Keratinocyte (primary cell): Measurements from ENCODE around the gene WDR41. TPM values are rescaled to one million over a fixed set of nuclear protein-coding genes. Genes with fewer than 3 reads are reported as not detected.

ENCODE experiments used
- DNase-seq: peaks from one replicate; pipeline ENCODE4 v3.0.0-alpha.2; 2011; ENCODE audit warnings: low read depth, missing footprints, low spot score
- FAIRE-seq: peaks from 2 replicates; lab custom pipeline; 2011; peaks lifted over from hg19 to GRCh38; lab: Jason Lieb, UNC
- H2AFZ ChIP-seq: 2 replicates; pipeline ENCODE4 v1.6.0; 2012; ENCODE audit warnings: low read length, control low read depth, inconsistent platforms; ENCODE audit not compliant: control insufficient read depth
- H3K27ac ChIP-seq: 2 replicates; pipeline ENCODE4 v1.5.1; 2011; ENCODE audit warnings: low read length; ENCODE audit not compliant: control insufficient read depth, insufficient read depth
- H3K27me3 ChIP-seq: 3 replicates; pipeline ENCODE4 v1.6.0; 2011; ENCODE audit warnings: low read length; ENCODE audit not compliant: control insufficient read depth, insufficient read depth; ENCODE audit errors: extremely low read depth
- H3K36me3 ChIP-seq, 2 experiments: 2 replicates in 1 of 2; 3 replicates in 1 of 2; pipeline ENCODE4 v1.5.1; 2011; ENCODE audit warnings: low read length in 2 of 2, mild to moderate bottlenecking in 1 of 2; ENCODE audit not compliant: control insufficient read depth in 2 of 2, insufficient read depth in 2 of 2; ENCODE audit errors: extremely low read depth in 1 of 2
- H3K4me1 ChIP-seq: 3 replicates; pipeline ENCODE4 v1.5.1; 2011; ENCODE audit warnings: low read length; ENCODE audit not compliant: control insufficient read depth, insufficient read depth; ENCODE audit errors: extremely low read depth
- H3K4me2 ChIP-seq: 3 replicates; pipeline ENCODE4 v1.6.0; 2011; ENCODE audit warnings: low read depth, low read length; ENCODE audit not compliant: control insufficient read depth, insufficient read depth; ENCODE audit errors: extremely low read depth
- H3K4me3 ChIP-seq, 3 experiments: fragments of 200-600 bp in 1 of 3; sonication (generic) in 1 of 3; 2 replicates in 2 of 3; 3 replicates in 1 of 3; pipeline ENCODE4 v1.5.1; 2011 to 2016; ENCODE audit warnings: low read length in 3 of 3, mild to moderate bottlenecking in 3 of 3, control low read depth in 2 of 3, inconsistent platforms in 1 of 3, low read depth in 1 of 3, mixed read lengths in 1 of 3, mixed run types in 1 of 3, moderate library complexity in 1 of 3; ENCODE audit not compliant: control insufficient read depth in 2 of 3, insufficient read depth in 2 of 3; ENCODE audit errors: extremely low read depth in 1 of 3
- H3K79me2 ChIP-seq: 2 replicates; pipeline ENCODE4 v1.6.0; 2012; ENCODE audit warnings: low read length; ENCODE audit not compliant: control insufficient read depth, insufficient read depth
- H3K9ac ChIP-seq: 3 replicates; pipeline ENCODE4 v1.6.0; 2011; ENCODE audit warnings: low read length; ENCODE audit not compliant: control insufficient read depth, insufficient read depth; ENCODE audit errors: extremely low read depth
- H3K9me1 ChIP-seq: 3 replicates; pipeline ENCODE4 v1.6.0; 2011; ENCODE audit warnings: low read length; ENCODE audit not compliant: control insufficient read depth, insufficient read depth; ENCODE audit errors: extremely low read depth
- H3K9me3 ChIP-seq: 2 replicates; pipeline ENCODE4 v1.5.1; 2012; ENCODE audit warnings: low read depth, low read length; ENCODE audit not compliant: control insufficient read depth
- H4K20me1 ChIP-seq: 3 replicates; pipeline ENCODE4 v1.6.0; 2011; ENCODE audit warnings: low read length; ENCODE audit not compliant: control insufficient read depth, insufficient read depth; ENCODE audit errors: extremely low read depth
- EZH2 ChIP-seq: IDR thresholded peaks from one replicate; pipeline ENCODE4 v1.6.1; 2012; ENCODE audit warnings: inconsistent platforms, mild to moderate bottlenecking, low read length, moderate library complexity
- dilution Hi-C: fragments of 300-500 bp; cut with MboI; formaldehyde crosslinking; loops from one replicate; pipeline ENCODE4 v1.7.0; 2020; ENCODE audit warnings: low sequenced_read_pairs; ENCODE audit not compliant: extremely low pct_ligation_motif_present
- polyA plus RNA-seq, 5 experiments: library from polyadenylated mRNA; depleted of rRNA in 3 of 5; stranded (reverse) in 3 of 5; stranded (forward) in 1 of 5; unstranded in 1 of 5; fragments of >200 nt; gene quantifications; 1 replicate in 1 of 5; 2 replicates in 3 of 5; 3 replicates in 1 of 5; pipeline versions ENCODE4 v1.2.1 to v1.2.3, GENCODE V29; 2011 to 2012; ENCODE audit warnings: missing spikeins in 2 of 5, low read depth in 1 of 5, low replicate concordance in 1 of 5
- TF ChIP-seq, protein P1 (sequence below), 3 experiments: IDR thresholded peaks in 1 of 3; conservative IDR thresholded peaks in 1 of 3; optimal IDR thresholded peaks in 1 of 3; 2 replicates in 2 of 3; 3 replicates in 1 of 3; pipeline versions ENCODE3 to v1.5.1; 2011; ENCODE audit warnings: low read length in 3 of 3, mild to moderate bottlenecking in 3 of 3, moderate library complexity in 2 of 3, control low read depth in 1 of 3, inconsistent platforms in 1 of 3; ENCODE audit not compliant: insufficient read depth in 2 of 3; ENCODE audit errors: extremely low read depth in 1 of 3

Gene WDR41
- polyA plus RNA-seq, 1 donor (not counting 4 experiments of a cell fraction or from before 2014, with no cell fraction given), result 60.7 TPM

DNA sequence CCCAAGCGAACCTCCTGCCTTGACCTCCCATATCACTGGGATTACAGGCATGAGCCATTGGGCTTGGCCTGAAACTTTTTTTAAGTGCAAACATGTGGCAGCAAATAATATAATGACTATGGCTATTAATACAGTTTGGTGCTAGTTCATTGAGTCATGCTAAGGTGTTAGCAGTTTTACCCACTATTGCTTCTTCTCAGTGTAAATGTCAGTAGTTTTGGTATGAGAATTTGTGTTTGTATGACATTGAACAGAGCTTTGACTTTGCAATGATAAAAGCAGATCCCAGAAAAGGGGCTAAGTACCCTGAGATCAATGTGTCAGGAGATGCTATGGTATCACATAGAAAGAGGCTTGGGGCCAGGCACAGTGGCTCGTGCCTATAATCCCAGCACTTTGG, 67.2 kb downstream of the WDR41 start:
- Histone ChIP-seq H3K9me1 (no peaks in the 10 kb centered on the region), H3K4me1 (no peaks in the 10 kb centered on the region), H3K79me2 (no peaks in the 10 kb centered on the region), H3K4me3 (no peak overlapping the region), H3K27me3 (no peaks in the 10 kb centered on the region), H2AFZ (no peak overlapping the region), H3K36me3 (peaks cover 5 to 8% of the 10 kb centered on the region in 2 experiments), H3K9ac (no peak overlapping the region), H3K9me3 (no peaks in the 10 kb centered on the region), H3K27ac (no peak overlapping the region), H4K20me1 (no peaks in the 10 kb centered on the region), H3K4me2 (no peak overlapping the region)
- FAIRE-seq (no peak), DNase-seq (no peak)
- TF ChIP-seq, protein P1, sequence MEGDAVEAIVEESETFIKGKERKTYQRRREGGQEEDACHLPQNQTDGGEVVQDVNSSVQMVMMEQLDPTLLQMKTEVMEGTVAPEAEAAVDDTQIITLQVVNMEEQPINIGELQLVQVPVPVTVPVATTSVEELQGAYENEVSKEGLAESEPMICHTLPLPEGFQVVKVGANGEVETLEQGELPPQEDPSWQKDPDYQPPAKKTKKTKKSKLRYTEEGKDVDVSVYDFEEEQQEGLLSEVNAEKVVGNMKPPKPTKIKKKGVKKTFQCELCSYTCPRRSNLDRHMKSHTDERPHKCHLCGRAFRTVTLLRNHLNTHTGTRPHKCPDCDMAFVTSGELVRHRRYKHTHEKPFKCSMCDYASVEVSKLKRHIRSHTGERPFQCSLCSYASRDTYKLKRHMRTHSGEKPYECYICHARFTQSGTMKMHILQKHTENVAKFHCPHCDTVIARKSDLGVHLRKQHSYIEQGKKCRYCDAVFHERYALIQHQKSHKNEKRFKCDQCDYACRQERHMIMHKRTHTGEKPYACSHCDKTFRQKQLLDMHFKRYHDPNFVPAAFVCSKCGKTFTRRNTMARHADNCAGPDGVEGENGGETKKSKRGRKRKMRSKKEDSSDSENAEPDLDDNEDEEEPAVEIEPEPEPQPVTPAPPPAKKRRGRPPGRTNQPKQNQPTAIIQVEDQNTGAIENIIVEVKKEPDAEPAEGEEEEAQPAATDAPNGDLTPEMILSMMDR (optimal IDR thresholded peaks at IDR 0.05 in 1 of 3, IDR thresholded peaks at IDR 0.05 in 1 of 3, conservative IDR thresholded peaks at IDR 0.05 in 1 of 3; ENCODE audit: extremely low read depth in 1 of 3, insufficient read depth in 2 of 3, low read length in 3 of 3), result no peak
- no peak for TF ChIP-seq EZH2
- dilution Hi-C loops, result no loop called here

DNA sequence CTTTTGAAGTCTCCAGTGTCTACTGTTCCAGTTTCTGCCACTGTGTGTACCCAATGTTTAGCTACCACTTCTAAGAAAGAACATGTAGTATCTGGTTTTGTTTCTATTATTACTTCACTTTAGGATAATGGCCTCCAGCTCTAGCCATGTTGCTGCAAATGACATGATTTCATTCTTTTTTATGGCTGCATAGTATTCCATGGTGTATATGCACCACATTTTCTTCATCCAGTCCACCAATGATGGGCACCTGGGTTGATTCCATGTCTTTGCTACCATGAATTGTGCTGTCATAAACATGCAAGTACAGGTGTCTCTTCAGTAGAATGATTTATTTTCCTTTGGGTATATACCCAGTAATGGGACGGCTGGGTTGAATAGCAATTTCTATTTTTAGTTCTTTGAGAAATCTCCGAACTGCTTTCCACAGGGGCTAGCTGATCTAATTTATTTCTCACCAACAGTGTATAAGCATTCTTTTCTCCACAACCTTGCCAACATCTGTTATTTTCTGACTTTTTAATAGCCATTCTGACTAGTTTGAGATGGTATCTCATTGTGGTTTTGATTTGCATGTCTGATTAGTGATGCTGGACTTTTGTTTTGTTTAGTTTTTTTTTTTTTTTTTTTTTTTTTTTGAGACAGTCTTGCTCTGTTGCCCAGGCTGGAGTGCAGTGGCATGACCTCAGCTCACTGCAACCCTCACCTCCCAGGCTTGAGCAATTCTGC, 68.9 kb downstream of the WDR41 start:
- Histone ChIP-seq H3K27me3 (no peaks in the 10 kb centered on the region), H3K4me3 (no peak overlapping the region), H3K4me1 (no peaks in the 10 kb centered on the region), H3K9ac (no peak overlapping the region), H4K20me1 (no peaks in the 10 kb centered on the region), H3K36me3 (peaks cover 5 to 8% of the 10 kb centered on the region in 2 experiments), H3K4me2 (no peak overlapping the region), H2AFZ (no peak overlapping the region), H3K9me1 (no peaks in the 10 kb centered on the region), H3K79me2 (no peaks in the 10 kb centered on the region), H3K9me3 (no peaks in the 10 kb centered on the region), H3K27ac (no peak overlapping the region)
- no peak for DNase-seq
- FAIRE-seq, result no peak
- TF ChIP-seq, protein P1 (optimal IDR thresholded peaks at IDR 0.05 in 1 of 3, IDR thresholded peaks at IDR 0.05 in 1 of 3, conservative IDR thresholded peaks at IDR 0.05 in 1 of 3; ENCODE audit: extremely low read depth in 1 of 3, insufficient read depth in 2 of 3, low read length in 3 of 3), result no peak
- no peak for TF ChIP-seq EZH2
- dilution Hi-C loops, result no loop called here
